SK-N-SH treated with all-trans-retinoic acid at 6 μM for 48 hours (cell line): ENCODE data around the gene BEGAIN.

ENCODE experiments used
- GLIS3 ChIP-seq: fragments of 250-450 bp; sonication (Bioruptor Pico); IDR thresholded peaks from 2 replicates; pipeline ENCODE4 v1.5.0; 2020; ENCODE audit warnings: mild to moderate bottlenecking, moderate library complexity
- PPARA ChIP-seq: fragments of 250-450 bp; sonication (Bioruptor Pico); IDR thresholded peaks from 2 replicates; pipeline ENCODE4 v1.5.0; 2020; ENCODE audit warnings: mild to moderate bottlenecking, borderline replicate concordance
- TCF4 ChIP-seq: fragments of 250-450 bp; sonication (Bioruptor Pico); IDR thresholded peaks from 2 replicates; pipeline ENCODE4 v1.8.0; 2021; ENCODE audit warnings: mild to moderate bottlenecking, moderate library complexity, borderline replicate concordance
- ZFP3 ChIP-seq: fragments of 250-450 bp; sonication (Bioruptor Pico); IDR thresholded peaks from 2 replicates; pipeline ENCODE4 v1.5.0; 2020; ENCODE audit warnings: mild to moderate bottlenecking, moderate library complexity
- TF ChIP-seq, protein P1 (sequence below): fragments of 250-450 bp; sonication (Bioruptor Pico); IDR thresholded peaks from 2 replicates; pipeline ENCODE4 v1.8.0; 2020; ENCODE audit warnings: mild to moderate bottlenecking, moderate library complexity, borderline replicate concordance

DNA sequence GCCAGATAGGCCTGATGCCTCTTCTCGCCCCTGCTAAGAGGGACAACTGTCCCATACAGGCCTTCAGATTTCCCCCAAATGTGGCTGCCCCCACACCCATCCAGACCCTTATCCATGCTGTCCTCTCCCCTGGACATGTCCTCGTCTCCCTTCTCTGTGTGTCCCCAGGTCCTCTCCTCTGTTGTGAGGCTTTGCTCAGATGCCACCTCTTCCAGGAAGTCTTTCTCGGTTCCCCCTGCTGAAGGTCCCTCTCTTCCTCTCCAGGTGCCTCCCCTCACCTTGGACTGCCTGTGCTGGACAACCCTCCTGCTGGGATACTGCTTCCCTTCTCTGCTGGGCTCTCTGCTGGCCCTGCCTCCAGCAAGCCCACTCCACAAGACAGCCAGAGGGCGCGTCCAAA, 33.7 kb downstream of the BEGAIN start:
- TF ChIP-seq GLIS3 (CRISPR knock-in tag): no peak
- no peak for TF ChIP-seq ZFP3 (CRISPR knock-in tag)
- TF ChIP-seq TCF4 (CRISPR knock-in tag): no peak
- no peak for TF ChIP-seq PPARA
- TF ChIP-seq, protein P1, sequence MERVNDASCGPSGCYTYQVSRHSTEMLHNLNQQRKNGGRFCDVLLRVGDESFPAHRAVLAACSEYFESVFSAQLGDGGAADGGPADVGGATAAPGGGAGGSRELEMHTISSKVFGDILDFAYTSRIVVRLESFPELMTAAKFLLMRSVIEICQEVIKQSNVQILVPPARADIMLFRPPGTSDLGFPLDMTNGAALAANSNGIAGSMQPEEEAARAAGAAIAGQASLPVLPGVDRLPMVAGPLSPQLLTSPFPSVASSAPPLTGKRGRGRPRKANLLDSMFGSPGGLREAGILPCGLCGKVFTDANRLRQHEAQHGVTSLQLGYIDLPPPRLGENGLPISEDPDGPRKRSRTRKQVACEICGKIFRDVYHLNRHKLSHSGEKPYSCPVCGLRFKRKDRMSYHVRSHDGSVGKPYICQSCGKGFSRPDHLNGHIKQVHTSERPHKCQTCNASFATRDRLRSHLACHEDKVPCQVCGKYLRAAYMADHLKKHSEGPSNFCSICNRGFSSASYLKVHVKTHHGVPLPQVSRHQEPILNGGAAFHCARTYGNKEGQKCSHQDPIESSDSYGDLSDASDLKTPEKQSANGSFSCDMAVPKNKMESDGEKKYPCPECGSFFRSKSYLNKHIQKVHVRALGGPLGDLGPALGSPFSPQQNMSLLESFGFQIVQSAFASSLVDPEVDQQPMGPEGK: no peak
